ENCODE measurements around the gene C5orf47. TPM values are rescaled to one million over a fixed set of nuclear protein-coding genes. Genes with fewer than 3 reads are reported as not detected.

Gene C5orf47
- polyA plus RNA-seq, 1 of the 3 experiments (the other 2 are of a cell fraction) = not detected

- no peak overlapping the region for H2AFZ ChIP-seq (ENCODE audit: low read depth)
- H3K9me3 ChIP-seq = no peaks in the 10 kb centered on the region
- POLR2A ChIA-PET = no interaction called here
- H3K4me2 ChIP-seq = no peak overlapping the region
- peaks cover 50 to 76% of the 10 kb centered on the region in 2 experiments for H3K36me3 ChIP-seq (replicated peaks in 1 of 2; ENCODE audit: control insufficient read depth in 1 of 2, insufficient read depth in 2 of 2, low read length in 1 of 2)
- CTCF ChIA-PET = interaction anchor here (0.6 to 1.8 kb wide), 2 partner anchors 12 to 362 kb away, joined by 3 to 4 read pairs; no protein-coding TSS in a partner anchor
- no peak overlapping the region for H3K9ac ChIP-seq
- H3K4me3 ChIP-seq (ENCODE audit: low read depth in 2 of 2, low read length in 1 of 2) = no peak overlapping the region
- H3K4me1 ChIP-seq (ENCODE audit: control insufficient read depth in 1 of 2, insufficient read depth in 2 of 2, low read depth in 1 of 2, low read length in 1 of 2) = no peaks in the 10 kb centered on the region
- H3F3A ChIP-seq (replicated peaks; ENCODE audit: insufficient read depth) = no peaks in the 10 kb centered on the region
- H3K27ac ChIP-seq (ENCODE audit: low read depth in 2 of 2, low read length in 1 of 2) = no peak overlapping the region
- no peaks in the 10 kb centered on the region for H4K20me1 ChIP-seq (ENCODE audit: insufficient read depth)
- H3K79me2 ChIP-seq (ENCODE audit: insufficient read depth) = no peaks in the 10 kb centered on the region
- no peak for DNase-seq
- 90% methylated on average over 6 of the region's 6 CpGs for WGBS (ENCODE audit: low lambda C conversion rate)
- no peaks in the 10 kb centered on the region for H3K9me2 ChIP-seq
- no peak for TF ChIP-seq TEAD4 (IDR thresholded peaks at IDR 0.05; ENCODE audit: borderline replicate concordance, insufficient read depth)
- TF ChIP-seq, protein P1, sequence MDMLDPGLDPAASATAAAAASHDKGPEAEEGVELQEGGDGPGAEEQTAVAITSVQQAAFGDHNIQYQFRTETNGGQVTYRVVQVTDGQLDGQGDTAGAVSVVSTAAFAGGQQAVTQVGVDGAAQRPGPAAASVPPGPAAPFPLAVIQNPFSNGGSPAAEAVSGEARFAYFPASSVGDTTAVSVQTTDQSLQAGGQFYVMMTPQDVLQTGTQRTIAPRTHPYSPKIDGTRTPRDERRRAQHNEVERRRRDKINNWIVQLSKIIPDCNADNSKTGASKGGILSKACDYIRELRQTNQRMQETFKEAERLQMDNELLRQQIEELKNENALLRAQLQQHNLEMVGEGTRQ (IDR thresholded peaks at IDR 0.05; ENCODE audit: borderline replicate concordance, low read depth, low read length) = no peak
- no peak for TF ChIP-seq FOSL2 (IDR thresholded peaks at IDR 0.05; ENCODE audit: borderline replicate concordance, low read depth)
- no peak for TF ChIP-seq MEF2A (IDR thresholded peaks at IDR 0.05; ENCODE audit: borderline replicate concordance, low read depth)
- TF ChIP-seq GATA2 (CRISPR knock-in tag; IDR thresholded peaks at IDR 0.05) = no peak
- no peak for TF ChIP-seq RFX5 (IDR thresholded peaks at IDR 0.05; ENCODE audit: low read length)
- TF ChIP-seq EZH2phosphoT487 (IDR thresholded peaks at IDR 0.05; ENCODE audit: borderline replicate concordance, low read depth) = no peak
- no peak for TF ChIP-seq POLR2AphosphoS5 (IDR thresholded peaks at IDR 0.05; ENCODE audit: low read depth, low read length)
- TF ChIP-seq, protein P2, sequence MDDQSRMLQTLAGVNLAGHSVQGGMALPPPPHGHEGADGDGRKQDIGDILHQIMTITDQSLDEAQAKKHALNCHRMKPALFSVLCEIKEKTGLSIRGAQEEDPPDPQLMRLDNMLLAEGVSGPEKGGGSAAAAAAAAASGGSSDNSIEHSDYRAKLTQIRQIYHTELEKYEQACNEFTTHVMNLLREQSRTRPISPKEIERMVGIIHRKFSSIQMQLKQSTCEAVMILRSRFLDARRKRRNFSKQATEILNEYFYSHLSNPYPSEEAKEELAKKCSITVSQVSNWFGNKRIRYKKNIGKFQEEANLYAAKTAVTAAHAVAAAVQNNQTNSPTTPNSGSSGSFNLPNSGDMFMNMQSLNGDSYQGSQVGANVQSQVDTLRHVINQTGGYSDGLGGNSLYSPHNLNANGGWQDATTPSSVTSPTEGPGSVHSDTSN (IDR thresholded peaks at IDR 0.05) = no peak
- no peak for TF ChIP-seq GABPA (IDR thresholded peaks at IDR 0.05; ENCODE audit: low read depth)
- TF ChIP-seq CTCF (IDR thresholded peaks at IDR 0.05) = no peak
- TF ChIP-seq EP300 (IDR thresholded peaks at IDR 0.05; ENCODE audit: borderline replicate concordance in 1 of 2, low read depth in 1 of 2, low read length in 1 of 2) = no peak
- TF ChIP-seq SIN3A (IDR thresholded peaks at IDR 0.05; ENCODE audit: borderline replicate concordance, low read depth, low read length) = no peak
- no peak for TF ChIP-seq MAX (IDR thresholded peaks at IDR 0.05; ENCODE audit: low read depth)
- no peak for TF ChIP-seq FOXM1 (IDR thresholded peaks at IDR 0.05; ENCODE audit: low read depth)
- no peak for TF ChIP-seq RCOR1 (IDR thresholded peaks at IDR 0.05; ENCODE audit: low read length)
- no peak for TF ChIP-seq NFIC (IDR thresholded peaks at IDR 0.05; ENCODE audit: borderline replicate concordance)
- no peak for TF ChIP-seq MXI1 (IDR thresholded peaks at IDR 0.05; ENCODE audit: low read depth, low read length)
- H3K27me3 ChIP-seq (ENCODE audit: insufficient read depth) = no peaks in the 10 kb centered on the region
These were observed 34.1 kb upstream of the C5orf47 start for GRCh38 chr5:173954671-173955521.
